LNCaP clone FGC (cell line): ENCODE results near the gene EXOSC10.

ENCODE experiments used
- DNase-seq: peaks from one replicate; pipeline ENCODE4 v3.0.0-alpha.2; 2011; ENCODE audit warnings: low read depth
- H3K4me3 ChIP-seq: 2 replicates; pipeline ENCODE4 v1.5.1; 2011; ENCODE audit warnings: mild to moderate bottlenecking, low read depth, low read length, control low read depth
- TF ChIP-seq, protein P1 (sequence below): IDR thresholded peaks from 2 replicates; pipeline ENCODE4 v1.5.1; 2012; ENCODE audit warnings: mild to moderate bottlenecking; ENCODE audit not compliant: control insufficient read depth, insufficient read depth; ENCODE audit errors: extremely low read depth

EXOSC10 gene

DNA sequence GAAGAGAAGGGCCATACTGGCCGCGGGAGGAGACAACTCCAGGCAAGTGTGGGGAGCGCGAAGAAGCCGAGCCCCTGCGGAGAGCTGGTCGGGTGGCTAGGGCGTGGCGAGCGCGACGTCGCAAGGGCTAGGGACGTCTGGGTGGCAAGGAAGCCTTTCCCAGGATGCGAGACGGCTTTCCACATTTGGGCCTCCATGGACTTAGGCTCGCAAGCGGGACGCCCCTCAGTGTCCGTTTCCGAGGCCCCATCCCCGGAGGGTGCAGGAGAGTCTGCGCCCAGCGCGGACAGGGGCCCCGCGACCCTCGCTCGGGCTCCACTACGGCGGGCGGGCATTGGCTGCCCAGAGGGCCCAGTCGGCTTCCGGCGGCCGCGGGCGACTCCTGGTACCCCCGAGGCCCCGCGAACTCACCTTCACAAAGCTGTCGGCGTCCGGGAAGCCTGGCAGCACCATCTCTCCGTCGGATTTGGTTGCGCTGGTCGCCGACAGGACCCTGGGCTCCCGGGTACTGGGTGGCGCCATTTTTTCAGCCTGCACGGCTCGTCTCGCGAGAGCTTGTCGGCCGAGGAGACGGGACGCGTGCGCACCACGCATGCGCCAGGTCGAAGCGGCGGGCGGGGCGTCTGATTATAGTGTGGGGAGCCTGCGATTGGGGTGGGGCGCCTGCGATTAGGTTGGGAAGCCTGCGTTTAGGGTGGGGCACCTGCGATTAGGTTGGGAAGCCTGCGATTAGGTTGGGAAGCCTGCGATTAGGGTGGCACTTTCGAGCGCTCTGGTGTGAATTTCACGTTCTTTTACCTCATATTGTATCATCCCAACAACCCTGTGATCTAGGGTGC, at the start of gene EXOSC10:
Gene EXOSC10 (minus strand): TSS at position 560 of the 839 bp plus-strand sequence. CDS start 38 bp downstream, at position 522.
- peak; percentile 37 for DNase-seq
- TF ChIP-seq, protein P1, sequence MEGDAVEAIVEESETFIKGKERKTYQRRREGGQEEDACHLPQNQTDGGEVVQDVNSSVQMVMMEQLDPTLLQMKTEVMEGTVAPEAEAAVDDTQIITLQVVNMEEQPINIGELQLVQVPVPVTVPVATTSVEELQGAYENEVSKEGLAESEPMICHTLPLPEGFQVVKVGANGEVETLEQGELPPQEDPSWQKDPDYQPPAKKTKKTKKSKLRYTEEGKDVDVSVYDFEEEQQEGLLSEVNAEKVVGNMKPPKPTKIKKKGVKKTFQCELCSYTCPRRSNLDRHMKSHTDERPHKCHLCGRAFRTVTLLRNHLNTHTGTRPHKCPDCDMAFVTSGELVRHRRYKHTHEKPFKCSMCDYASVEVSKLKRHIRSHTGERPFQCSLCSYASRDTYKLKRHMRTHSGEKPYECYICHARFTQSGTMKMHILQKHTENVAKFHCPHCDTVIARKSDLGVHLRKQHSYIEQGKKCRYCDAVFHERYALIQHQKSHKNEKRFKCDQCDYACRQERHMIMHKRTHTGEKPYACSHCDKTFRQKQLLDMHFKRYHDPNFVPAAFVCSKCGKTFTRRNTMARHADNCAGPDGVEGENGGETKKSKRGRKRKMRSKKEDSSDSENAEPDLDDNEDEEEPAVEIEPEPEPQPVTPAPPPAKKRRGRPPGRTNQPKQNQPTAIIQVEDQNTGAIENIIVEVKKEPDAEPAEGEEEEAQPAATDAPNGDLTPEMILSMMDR = no peak

DNA sequence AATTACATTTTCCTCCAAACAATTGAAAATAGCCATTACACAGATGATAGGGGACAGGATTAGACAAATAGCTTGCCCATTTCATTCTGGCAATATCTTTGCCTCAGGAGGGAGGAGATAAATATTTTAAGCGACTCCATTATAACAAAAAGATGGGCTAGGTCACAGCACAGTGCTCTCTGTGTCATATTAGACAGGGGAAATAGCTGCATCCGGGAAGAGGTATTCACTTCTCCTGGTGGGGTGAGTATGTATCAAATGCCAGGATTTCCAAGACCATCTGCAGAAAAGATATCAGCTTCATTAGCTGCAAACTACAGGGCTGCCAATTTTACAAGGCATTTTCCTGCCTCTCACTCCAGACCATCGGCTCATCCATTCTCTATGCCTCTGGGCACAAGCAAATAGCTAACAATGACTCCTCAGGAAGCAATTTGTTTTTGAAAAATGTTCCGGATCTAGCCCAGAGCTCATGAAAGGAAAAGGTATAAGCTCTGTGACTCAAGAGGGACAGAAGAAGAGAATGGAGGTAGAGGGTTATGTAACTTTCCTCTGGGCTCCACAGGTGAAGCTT, 47.6 kb upstream of the EXOSC10 start:
- no peak overlapping the region for H3K4me3 ChIP-seq
- DNase-seq = no peak
- TF ChIP-seq, protein P1 = no peak

More for the DNA sequence above, at the start of gene EXOSC10:
- H3K4me3 ChIP-seq = peak within 1 kb of the TSS; percentile 96

DNA sequence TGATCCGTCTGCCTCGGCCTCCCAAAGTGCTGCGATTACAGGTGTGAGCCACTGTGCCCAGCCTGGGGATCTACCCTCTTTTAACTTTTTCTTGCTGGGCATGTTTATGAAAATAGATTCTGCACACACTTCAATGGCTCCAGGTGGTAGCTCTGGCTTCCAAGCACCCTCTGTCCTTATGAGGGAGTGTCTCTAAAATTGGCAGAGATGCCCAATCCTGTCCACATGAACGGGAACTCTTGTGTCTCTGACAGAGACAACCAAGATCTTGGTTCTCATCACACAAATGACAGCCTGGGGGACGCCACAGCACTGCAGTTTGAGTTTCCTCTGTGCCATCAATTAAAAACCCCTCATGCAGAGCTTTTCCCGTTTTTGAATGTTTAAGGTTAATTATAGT, 46.1 kb upstream of the EXOSC10 start:
- no peak overlapping the region for H3K4me3 ChIP-seq
- no peak for DNase-seq
- TF ChIP-seq, protein P1 = no peak

DNA sequence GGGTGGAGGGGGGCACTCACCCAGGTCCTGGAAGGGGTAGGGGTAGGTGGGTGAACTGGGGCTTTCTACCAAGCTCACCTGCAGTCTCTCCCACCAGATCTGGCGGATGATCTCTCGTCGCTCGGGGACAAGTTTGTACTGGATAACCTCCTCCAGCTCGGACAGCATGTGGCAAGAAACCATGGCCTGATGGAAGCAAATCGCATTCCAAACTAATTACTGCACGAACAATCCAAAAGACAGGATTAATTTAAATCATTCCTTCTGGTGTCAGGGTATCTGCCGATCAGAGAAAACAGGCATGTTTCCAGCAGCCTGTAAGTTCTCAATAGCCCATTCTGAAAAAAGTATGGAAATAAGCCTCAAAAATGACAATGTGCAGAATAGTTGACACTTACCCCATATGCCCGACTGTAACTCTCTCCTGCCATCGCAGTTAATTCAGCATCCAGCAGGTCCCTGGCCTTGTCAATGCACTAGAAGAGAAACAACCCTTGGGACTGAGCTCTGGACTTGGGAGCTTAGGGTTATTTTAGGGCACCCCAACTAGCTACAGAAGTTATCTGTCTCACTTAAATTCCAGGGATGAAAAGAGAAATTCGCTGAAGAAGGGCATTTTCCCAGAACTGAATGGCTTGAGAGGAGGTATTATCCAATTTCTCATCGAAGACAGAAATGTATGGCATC, 45.0 kb upstream of the EXOSC10 start:
- H3K4me3 ChIP-seq = no peak overlapping the region
- TF ChIP-seq, protein P1 = no peak
- no peak for DNase-seq

DNA sequence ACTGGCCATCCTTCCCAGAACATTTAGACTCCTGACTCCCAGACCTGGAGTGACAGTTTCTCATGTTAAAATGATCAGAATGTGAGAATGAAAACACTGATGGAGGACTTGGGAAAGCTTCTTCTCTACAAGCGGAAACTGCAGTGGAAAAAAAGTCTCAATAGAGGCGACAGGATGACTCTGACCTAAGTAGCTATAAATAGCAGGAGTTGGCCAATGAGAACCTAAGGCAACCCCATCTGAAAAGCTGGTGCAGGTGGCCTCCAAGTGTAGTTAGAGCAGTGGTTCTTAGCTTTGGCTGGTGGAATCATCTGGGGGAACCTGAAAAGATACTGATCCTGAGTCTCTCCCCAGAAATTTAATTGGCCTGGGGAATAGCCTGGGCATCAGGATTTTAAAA, 44.2 kb upstream of the EXOSC10 start:
- TF ChIP-seq, protein P1 = no peak
- no peak for DNase-seq
- no peak overlapping the region for H3K4me3 ChIP-seq

DNA sequence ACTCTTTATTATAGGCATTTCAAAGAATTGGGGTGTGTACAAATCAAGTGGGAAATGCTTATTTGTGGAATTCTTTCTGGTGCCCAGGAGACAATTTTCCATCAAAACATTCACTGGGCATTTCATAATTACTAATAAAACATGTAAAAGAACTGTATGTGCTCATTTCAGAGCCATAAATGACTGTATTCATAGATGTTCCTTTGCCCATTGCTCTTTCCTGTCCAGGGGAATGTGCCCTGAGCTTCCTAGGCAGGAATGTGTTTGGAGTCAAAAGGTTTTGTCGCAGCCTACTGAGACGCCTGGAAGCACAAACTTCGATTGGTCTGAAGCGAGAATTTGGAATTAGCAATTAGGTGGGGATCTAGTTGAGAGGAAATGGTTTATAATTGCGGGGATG, 43.7 kb upstream of the EXOSC10 start:
- no peak overlapping the region for H3K4me3 ChIP-seq
- TF ChIP-seq, protein P1 = no peak
- no peak for DNase-seq
